Ovary (tissue), 9 donors: ENCODE measurements around the gene HSD17B8. TPM values are rescaled to one million over a fixed set of nuclear protein-coding genes. Genes with fewer than 3 reads are reported as not detected.
A peak's percentile ranks its signal among the peaks of the same experiment; 100 is the strongest.

Experiments used
- DNase-seq, 5 donors: peaks; one replicate each; pipeline ENCODE4 v3.0.0-alpha.2; 2019 to 2020
- H3K27ac ChIP-seq, 2 donors: fragments of 200-600 bp; one replicate each; pipeline versions ENCODE4 v1.5.1 to v1.8.0; 2019 to 2022
- H3K27me3 ChIP-seq: fragments of 200-600 bp; one replicate; pipeline ENCODE4 v1.8.0; 2022
- H3K36me3 ChIP-seq: fragments of 200-600 bp; sonication (generic); one replicate; pipeline ENCODE4 v1.5.1; 2019
- H3K4me1 ChIP-seq: one replicate; pipeline ENCODE4 v1.8.1; 2013; ENCODE audit warnings: mild to moderate bottlenecking, moderate library complexity; ENCODE audit not compliant: insufficient read depth
- H3K4me3 ChIP-seq: fragments of 200-600 bp; sonication (generic); one replicate; pipeline ENCODE4 v1.5.1; 2017
- H3K9me3 ChIP-seq, 2 donors: fragments of 200-600 bp in 1 of 2; sonication (generic) in 1 of 2; one replicate each; pipeline versions ENCODE4 v1.5.1 to v1.8.1; 2013 to 2019; ENCODE audit warnings: mild to moderate bottlenecking in 1 of 2, moderate library complexity in 1 of 2
- EP300 ChIP-seq: sonication (generic); formaldehyde crosslinking; IDR thresholded peaks from one replicate; pipeline ENCODE4 v1.6.1; 2017; ENCODE audit warnings: antibody characterized with exemption
- POLR2A ChIP-seq: fragments of 450-650 bp; IDR thresholded peaks from one replicate; pipeline ENCODE4 v1.6.1; 2017; ENCODE audit warnings: antibody characterized with exemption, mild to moderate bottlenecking, moderate library complexity
- WGBS, 3 donors: extraction: QIAGEN DNeasy Blood & Tissue Kit in 1 of 3; methylation state at CpG; one replicate each; pipeline versions ENCODE4 v1.1.5 to v1.1.7; 2013 to 2017; 5-methylcytosine and 5-hydroxymethylcytosine counted together
- intact Hi-C, 4 donors: fragments of 100-400 bp; cut with DNase I; formaldehyde crosslinking; loops; one replicate each; pipeline versions ENCODE4 v1.11.0 to v1.15.1; 2022 to 2023
- polyA plus RNA-seq, 2 donors: library from polyadenylated mRNA; stranded (reverse); fragments of 200-250 nt in 1 of 2; fragments of 350-450 nt in 1 of 2; fragmentation: Illumina TruSeq in 1 of 2; extraction: RNeasy Lipid Tissue Mini Kit (QIAGEN cat#74804) in 1 of 2; gene quantifications; one replicate each; pipeline ENCODE4 v1.2.3, GENCODE V29; 2013 to 2014
- total RNA-seq, 7 donors: library from RNA; depleted of rRNA in 2 of 7; stranded (reverse); fragments of >200 nt in 2 of 7; fragmentation: NEBNext Ultra II Directional in 3 of 7; extraction: Animal tissue kit (Norgen Biotek cat#: 25700) in 3 of 7; gene quantifications; one replicate each; pipeline versions ENCODE4 v1.1.0 to v1.2.4, GENCODE V29; 2016 to 2023
- TF ChIP-seq, protein P1 (sequence below), 3 donors: fragments of 450-650 bp in 2 of 3; fragments of 200-600 bp in 1 of 3; IDR thresholded peaks; one replicate each; pipeline versions ENCODE4 v1.5.1 to v1.8.0; 2016 to 2022; ENCODE audit warnings: antibody characterized with exemption in 3 of 3, mild to moderate bottlenecking in 1 of 3
- donor health status: DM: no; HTN: no; CAD: no; lungs with moderate emphysema.
- donor health status: DM: no; HTN: no; CAD: no.
- donor health status: Bipolar disorder and iron deficiency.
- donor health status: DM: yes; HTN: yes; CAD: no.
- donor health status: DM: no; HTN: no; CAD: no.
- donor health status: DM: yes; HTN: yes; CAD: no.

HSD17B8 gene
- total and polyA plus RNA-seq, 9 donors: 4.0 to 18.4 (median 8.8) TPM

DNA sequence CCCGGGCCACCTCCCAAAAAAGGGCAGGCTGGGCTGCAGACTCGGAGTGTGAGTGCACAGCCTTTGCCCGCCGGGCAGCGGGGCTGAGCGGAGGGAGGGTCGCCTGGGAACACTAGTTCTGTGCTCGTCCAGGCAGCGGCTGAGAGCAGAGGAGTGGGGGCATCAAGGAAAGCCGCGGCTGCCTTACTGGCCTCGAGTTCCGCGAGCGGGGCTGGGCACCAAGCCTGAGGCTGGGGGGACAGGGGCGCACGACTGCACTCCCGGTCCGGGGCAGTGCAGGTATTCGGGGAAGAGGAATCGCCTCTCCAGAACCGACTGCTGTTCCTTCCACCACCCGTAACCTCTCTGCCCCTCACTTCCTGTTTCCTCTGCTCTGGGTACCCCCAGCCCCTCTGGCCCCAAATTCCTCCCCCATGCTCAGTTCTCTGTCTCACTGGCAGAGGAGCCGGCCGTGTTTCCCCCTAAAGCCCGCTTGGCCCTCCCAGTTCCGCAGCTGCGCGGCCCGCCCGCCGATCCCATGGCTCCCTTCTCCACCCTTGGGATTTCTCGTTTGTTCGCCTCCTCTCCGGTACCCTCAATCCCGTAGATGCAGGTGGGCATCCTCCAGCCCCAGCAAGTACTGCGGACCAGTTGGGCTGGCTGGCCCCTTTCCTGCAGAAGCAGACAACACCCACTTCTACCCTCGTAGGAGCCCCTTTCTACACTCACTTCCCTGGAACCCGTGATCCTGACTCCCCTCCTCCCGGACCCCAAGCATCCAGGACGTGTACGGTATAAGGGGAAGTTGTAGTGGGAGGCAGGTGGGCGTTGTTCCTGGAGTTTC, 8.9 kb downstream of the HSD17B8 start:
- Histone ChIP-seq H3K36me3 (no peaks in the 10 kb centered on the region), H3K27me3 (no peaks in the 10 kb centered on the region), H3K4me3 (peak overlapping the region; percentile 36), H3K9me3 (no peaks in the 10 kb centered on the region), H3K27ac (peak overlapping the region in 1 of 2 donors; percentile 7), H3K4me1 (peaks cover 11% of the 10 kb centered on the region)
- intact Hi-C loops: no loop called here
- DNase-seq: peak in 3 of 5 donors; percentile 42 to 73 (median 56)
- 0 to 1% (median 1%) methylated on average over 42 to 43 of the region's 43 CpGs for WGBS, 3 donors
- TF ChIP-seq POLR2A (no peak), EP300 (no peak)
- TF ChIP-seq, protein P1, sequence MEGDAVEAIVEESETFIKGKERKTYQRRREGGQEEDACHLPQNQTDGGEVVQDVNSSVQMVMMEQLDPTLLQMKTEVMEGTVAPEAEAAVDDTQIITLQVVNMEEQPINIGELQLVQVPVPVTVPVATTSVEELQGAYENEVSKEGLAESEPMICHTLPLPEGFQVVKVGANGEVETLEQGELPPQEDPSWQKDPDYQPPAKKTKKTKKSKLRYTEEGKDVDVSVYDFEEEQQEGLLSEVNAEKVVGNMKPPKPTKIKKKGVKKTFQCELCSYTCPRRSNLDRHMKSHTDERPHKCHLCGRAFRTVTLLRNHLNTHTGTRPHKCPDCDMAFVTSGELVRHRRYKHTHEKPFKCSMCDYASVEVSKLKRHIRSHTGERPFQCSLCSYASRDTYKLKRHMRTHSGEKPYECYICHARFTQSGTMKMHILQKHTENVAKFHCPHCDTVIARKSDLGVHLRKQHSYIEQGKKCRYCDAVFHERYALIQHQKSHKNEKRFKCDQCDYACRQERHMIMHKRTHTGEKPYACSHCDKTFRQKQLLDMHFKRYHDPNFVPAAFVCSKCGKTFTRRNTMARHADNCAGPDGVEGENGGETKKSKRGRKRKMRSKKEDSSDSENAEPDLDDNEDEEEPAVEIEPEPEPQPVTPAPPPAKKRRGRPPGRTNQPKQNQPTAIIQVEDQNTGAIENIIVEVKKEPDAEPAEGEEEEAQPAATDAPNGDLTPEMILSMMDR (IDR thresholded peaks at IDR 0.05): no peak

DNA sequence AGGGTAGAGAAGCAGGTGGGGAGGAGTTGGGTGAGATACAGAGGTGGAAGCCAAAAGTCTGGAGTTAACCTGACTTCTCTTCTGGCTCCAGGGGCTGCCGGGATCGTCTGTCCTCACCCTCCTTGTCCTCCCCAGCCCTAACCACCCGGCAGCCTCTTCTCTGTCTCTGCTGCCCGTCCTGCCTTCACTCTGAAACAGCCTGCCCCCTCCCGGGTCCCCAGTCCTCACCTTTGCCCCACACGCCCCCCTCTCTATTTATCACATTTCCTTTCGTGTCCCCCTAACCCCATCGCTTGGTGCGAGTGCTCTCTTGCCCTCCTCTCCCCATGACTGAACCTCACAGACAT, 9.5 kb downstream of the HSD17B8 start:
- intact Hi-C loops: no loop called here
- no peaks in the 10 kb centered on the region for H3K9me3 ChIP-seq
- no peaks in the 10 kb centered on the region for H3K27me3 ChIP-seq
- peaks cover 11% of the 10 kb centered on the region for H3K4me1 ChIP-seq
- no peaks in the 10 kb centered on the region for H3K36me3 ChIP-seq
- H3K27ac ChIP-seq: no peak overlapping the region
- H3K4me3 ChIP-seq: peak overlapping the region; percentile 36
- DNase-seq: no peak
- TF ChIP-seq EP300 (no peak), POLR2A (no peak)
- TF ChIP-seq, protein P1 (IDR thresholded peaks at IDR 0.05): no peak
- 8 to 17% (median 13%) methylated on average over 9 of the region's 9 CpGs for WGBS, 3 donors

- Histone ChIP-seq H3K36me3 (no peaks in the 10 kb centered on the region), H3K9me3 (no peaks in the 10 kb centered on the region), H3K27ac (no peak overlapping the region), H3K27me3 (no peaks in the 10 kb centered on the region), H3K4me3 (no peak overlapping the region), H3K4me1 (peaks cover 11% of the 10 kb centered on the region)
- no peak for DNase-seq
- intact Hi-C loops: no loop called here
- TF ChIP-seq, protein P1 (IDR thresholded peaks at IDR 0.05): no peak
- TF ChIP-seq POLR2A (no peak), EP300 (no peak)
- 65 to 79% (median 76%) methylated on average over 9 of the region's 9 CpGs for WGBS, 3 donors
Observed at GRCh38 chr6:33215271-33216116, 11.0 kb downstream of the HSD17B8 start.

DNA sequence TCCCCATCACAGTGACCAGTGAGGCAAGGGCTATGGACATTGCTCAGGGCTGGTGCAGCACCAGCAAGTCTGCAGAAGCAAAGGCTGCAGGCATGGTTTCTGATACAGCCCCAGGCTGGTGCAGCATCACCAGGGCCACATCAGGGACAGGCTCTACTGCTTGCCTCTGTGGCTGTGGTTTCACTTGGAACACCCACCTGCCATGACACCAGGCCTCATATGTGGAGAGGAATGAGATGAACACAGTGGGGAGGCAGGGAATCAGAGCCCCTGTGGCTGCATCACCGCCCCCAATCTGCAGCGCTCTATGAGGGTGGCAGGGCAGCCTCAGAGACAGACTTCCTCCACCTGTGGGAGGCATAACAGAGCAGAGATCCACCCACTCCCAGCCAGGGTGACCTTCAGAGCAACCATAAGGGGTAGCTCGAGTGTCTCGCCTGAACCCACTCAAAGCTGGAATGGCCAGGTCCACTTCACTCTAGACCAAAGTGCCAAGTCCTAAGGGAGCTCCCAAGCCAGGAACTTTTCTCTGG, 11.7 kb downstream of the HSD17B8 start:
- no peak for DNase-seq
- H3K4me3 ChIP-seq: no peak overlapping the region

More for the DNA sequence above, 11.7 kb downstream of the HSD17B8 start:
- no peaks in the 10 kb centered on the region for H3K27me3 ChIP-seq
- no peak for TF ChIP-seq EP300
- no peak for TF ChIP-seq POLR2A
- TF ChIP-seq, protein P1 (IDR thresholded peaks at IDR 0.05): no peak
- no peak overlapping the region for H3K27ac ChIP-seq
- peaks cover 11% of the 10 kb centered on the region for H3K4me1 ChIP-seq
- intact Hi-C loops: no loop called here
- 73 to 88% (median 77%) methylated on average over 4 of the region's 4 CpGs for WGBS, 3 donors
- no peaks in the 10 kb centered on the region for H3K9me3 ChIP-seq
- H3K36me3 ChIP-seq: no peaks in the 10 kb centered on the region
